HG03025 (cell line): ENCODE results near the gene WDR20.
"Not testable (repeated sequence)": the region's sequence is repeated elsewhere in the genome, so short reads cannot be mapped to it uniquely, and the experiment has no call there.

Experiments
- ATAC-seq: cut with Tn5 transposase; IDR thresholded peaks from one replicate; pipeline ENCODE4 v1.9.1; 2021; ENCODE audit warnings: mild to moderate bottlenecking, moderate library complexity; ENCODE audit not compliant: unreplicated experiment, low FRiP score

Gene WDR20

GRCh38 chr14:102126807-102127455 is 12.8 kb upstream of the WDR20 start:
- no peak for ATAC-seq

- ATAC-seq: no peak
Observed at GRCh38 chr14:102131741-102132140, 8.0 kb upstream of the WDR20 start.

GRCh38 chr14:102134021-102134420 is 5.7 kb upstream of the WDR20 start:
- not testable (repeated sequence) for ATAC-seq

GRCh38 chr14:102134719-102135118 is 5.0 kb upstream of the WDR20 start:
- not testable (repeated sequence) for ATAC-seq

GRCh38 chr14:102135456-102135855 is 4.2 kb upstream of the WDR20 start:
- ATAC-seq: not testable (repeated sequence)

- no peak for ATAC-seq
Observed at GRCh38 chr14:102138535-102138934, 1.2 kb upstream of the WDR20 start.

GRCh38 chr14:102138961-102139285 is 774 bp upstream of the WDR20 start:
- no peak for ATAC-seq

- peak; percentile 22 for ATAC-seq
Observed at GRCh38 chr14:102140027-102140749, 491 bp downstream of the WDR20 start.

- no peak for ATAC-seq
Observed at GRCh38 chr14:102140750-102141145, 1.1 kb downstream of the WDR20 start.

- ATAC-seq: no peak
Observed at GRCh38 chr14:102141797-102142196, 2.1 kb downstream of the WDR20 start.

- ATAC-seq: no peak
Observed at GRCh38 chr14:102144914-102145313, 5.2 kb downstream of the WDR20 start.

- no peak for ATAC-seq
Observed at GRCh38 chr14:102145395-102145794, 5.7 kb downstream of the WDR20 start.

- ATAC-seq: no peak
Observed at GRCh38 chr14:102146423-102146822, 6.7 kb downstream of the WDR20 start.

GRCh38 chr14:102150083-102150482 is 10.4 kb downstream of the WDR20 start:
- no peak for ATAC-seq

GRCh38 chr14:102150744-102151143 is 11.0 kb downstream of the WDR20 start:
- ATAC-seq: no peak

- not testable (repeated sequence) for ATAC-seq
Observed at GRCh38 chr14:102151411-102151810, 11.7 kb downstream of the WDR20 start.

- no peak for ATAC-seq
Observed at GRCh38 chr14:102154121-102154520, 14.4 kb downstream of the WDR20 start.

GRCh38 chr14:102154821-102155549 is 15.3 kb downstream of the WDR20 start:
- ATAC-seq: no peak

GRCh38 chr14:102157346-102157745 is 17.6 kb downstream of the WDR20 start:
- no peak for ATAC-seq

GRCh38 chr14:102158797-102159196 is 19.1 kb downstream of the WDR20 start:
- ATAC-seq: no peak

GRCh38 chr14:102159841-102160240 is 20.1 kb downstream of the WDR20 start:
- no peak for ATAC-seq

- no peak for ATAC-seq
Observed at GRCh38 chr14:102162487-102162886, 22.8 kb downstream of the WDR20 start.
